Activated T-cell treated with anti-CD3 and anti-CD28 coated beads, Interleukin-2, amount 50 U/mL, for 48 hours (primary cell): ENCODE measurements around the gene PRM3.
"Not testable (repeated sequence)": the region's sequence is repeated elsewhere in the genome, so short reads cannot be mapped to it uniquely, and the experiment has no call there.

Source experiments
- DNase-seq, 2 experiments: peaks; one replicate each; pipeline ENCODE4 v3.0.0-alpha.2; 2020

Gene PRM3

DNA sequence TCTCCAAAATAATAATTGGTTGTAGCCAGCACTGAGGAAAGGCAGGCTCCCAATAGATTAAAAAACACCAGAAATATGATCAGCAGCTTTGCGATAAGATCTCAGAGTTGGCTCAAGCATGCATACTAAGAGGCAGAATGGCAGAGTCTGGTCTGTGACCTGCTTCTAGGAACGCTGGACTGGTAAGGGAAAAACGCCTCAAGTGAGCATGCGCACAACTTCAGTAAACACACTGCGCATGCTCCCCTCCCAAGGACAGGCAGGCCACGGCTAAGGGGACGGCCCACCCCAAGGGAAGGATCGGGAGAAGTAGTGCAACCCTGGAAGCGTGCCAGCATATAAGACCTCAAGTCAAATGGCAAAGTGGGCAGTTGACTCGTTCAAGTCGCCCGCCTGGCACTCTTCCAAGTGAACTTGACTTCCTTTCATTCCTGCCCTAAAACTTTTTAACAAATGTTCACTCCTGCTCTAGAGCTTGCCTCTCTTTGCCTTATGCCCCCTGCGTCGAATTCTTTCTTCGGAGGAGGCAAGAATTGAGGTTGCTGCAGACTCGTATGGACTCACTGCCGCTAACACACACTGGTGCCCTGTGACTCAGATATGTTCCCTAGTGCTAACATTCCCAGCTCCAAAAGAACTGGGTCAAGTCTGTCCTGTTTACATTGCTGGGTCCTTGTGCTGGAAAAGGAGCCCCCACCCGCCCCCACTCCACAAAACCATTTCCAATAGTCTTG, 30.1 kb upstream of the PRM3 start:
- DNase-seq = no peak

GRCh38 chr16:11302977-11303376, 29.5 kb upstream of the PRM3 start:
- DNase-seq = no peak

- DNase-seq = no peak
These were observed 28.4 kb upstream of the PRM3 start for GRCh38 chr16:11301645-11302501.

- DNase-seq = no peak
These were observed 27.1 kb upstream of the PRM3 start for GRCh38 chr16:11300560-11300892.

- no peak for DNase-seq
These were observed 26.6 kb upstream of the PRM3 start for GRCh38 chr16:11299865-11300559.

DNA sequence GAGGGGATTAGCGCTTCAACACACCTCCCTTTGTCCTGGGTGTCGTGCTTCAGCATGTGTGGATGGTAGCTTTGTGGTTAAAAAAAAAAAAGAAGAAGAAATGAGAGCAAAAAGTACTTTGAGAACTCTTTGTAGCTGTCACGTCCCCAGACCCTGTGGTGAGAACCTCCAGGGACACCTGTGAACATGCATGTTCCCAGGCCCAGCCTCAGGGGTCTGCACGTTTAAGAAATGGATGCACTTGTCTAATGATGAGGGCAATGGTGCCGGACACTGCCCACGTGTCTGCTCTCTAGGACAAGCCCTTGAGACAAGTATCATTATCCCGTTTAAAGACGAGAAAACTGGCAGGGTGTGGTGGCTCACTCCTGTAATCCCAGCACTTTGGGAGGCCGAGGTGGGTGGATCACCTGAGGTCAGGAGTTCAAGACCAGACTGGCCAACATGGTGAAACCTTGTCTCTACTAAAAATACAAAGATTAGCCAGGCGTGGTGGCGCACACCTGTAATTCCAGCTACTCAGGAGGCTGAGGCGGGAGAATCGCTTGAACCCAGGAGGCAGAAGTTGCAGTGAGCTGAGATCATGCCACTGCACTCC, 25.6 kb upstream of the PRM3 start:
- DNase-seq = not testable (repeated sequence)

- no peak for DNase-seq
These were observed 24.9 kb upstream of the PRM3 start for GRCh38 chr16:11298143-11298900.

- DNase-seq = peak; percentile 75 to 78
These were observed 24.2 kb upstream of the PRM3 start for GRCh38 chr16:11297492-11298142.

- DNase-seq = no peak
These were observed 23.5 kb upstream of the PRM3 start for GRCh38 chr16:11296706-11297491.

DNA sequence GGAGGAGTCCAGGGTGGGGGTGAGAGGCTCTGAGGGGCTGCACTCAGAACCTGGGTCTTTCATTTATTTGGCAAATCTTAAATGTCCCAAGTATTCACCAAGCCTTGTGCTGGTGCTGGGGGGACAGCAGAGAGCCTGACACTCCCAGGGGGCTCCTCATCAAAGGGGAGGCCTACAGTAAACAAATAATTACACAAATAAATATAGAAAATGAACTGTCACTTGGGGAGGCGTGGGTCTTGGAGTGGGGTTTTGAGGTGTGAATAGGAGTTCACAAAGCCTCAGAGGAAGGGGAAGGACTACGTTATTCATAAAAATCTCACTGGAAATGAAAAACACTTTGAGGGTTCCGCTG, 22.9 kb upstream of the PRM3 start:
- DNase-seq = no peak

DNA sequence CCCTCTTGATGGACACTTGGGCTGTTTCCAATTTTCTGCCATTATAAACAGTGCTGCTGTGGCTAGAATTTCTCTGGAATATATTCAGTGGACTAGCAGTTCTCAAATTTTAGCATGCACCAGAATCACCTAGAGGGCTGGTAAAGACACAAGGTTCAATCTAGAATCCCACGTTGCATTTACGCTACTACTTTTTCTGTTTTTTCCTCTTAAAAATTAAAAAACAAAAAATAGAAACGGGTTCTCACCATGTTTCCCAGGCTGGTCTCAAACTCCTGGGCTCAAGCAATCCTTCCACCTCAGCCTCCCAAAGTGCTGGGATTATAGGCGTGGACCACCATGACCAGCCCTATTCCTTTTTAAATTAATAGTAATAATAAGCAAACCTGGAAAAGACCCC, 22.2 kb upstream of the PRM3 start:
- no peak for DNase-seq

DNA sequence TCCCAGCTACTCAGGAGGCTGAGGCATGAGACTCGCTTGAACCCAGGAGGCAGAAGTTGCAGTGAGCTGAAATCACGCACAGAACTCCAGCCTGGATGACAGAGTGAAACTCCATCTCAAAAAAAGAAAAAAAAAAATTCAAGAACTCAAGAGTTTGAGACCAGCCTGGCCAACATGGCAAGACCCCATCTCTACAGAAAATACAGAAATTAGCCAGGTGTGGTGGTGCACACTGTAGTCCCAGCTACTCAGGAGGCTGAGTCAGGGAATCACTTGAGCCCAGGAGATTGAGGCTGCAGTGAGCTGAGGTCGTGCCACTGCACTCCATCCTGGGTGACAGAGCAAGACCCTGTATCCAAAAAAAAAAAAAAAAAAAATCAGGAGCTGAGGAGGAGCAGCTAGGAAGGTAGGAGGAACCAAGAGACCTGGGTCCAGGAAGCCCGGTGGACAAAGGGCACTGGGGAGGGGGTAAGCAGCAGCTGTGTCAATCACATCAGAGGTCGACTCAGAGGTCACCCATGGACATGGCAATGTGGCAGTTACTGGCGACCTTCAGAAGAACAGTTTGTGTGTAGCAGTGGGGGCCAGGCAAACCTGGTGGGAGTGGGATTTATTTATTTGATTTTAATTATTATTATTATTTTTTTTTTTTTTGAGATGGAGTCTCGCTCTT, 18.8 kb upstream of the PRM3 start:
- no peak for DNase-seq

DNA sequence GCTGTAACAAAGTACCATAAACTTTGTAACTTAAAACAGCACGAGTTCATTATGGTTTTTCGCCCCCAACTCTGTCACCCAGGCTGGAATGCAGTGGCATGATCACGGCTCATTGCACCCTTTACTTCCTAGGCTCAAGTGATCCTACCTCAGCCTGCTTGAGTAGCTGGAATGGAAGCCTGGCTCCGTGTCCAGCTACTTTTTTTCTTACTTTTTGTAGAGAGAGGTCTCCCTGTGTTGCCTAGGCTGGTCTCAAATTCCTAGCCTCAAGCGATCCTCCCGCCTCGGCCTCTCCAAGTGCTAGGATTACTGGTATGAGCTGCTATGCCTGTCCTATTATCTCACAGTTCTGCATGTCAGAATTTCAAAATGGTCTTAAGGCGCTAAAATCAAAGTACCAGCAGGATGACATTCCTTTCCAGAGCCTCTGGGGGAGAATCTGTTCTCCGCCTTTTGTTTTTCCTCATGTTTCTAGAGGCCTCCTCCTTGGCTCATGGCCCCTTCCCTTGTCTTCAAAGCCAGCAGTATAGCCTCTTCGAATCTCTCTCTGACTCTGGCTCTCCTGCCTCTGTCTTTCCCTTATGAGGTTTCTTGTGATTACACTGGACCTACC, 17.8 kb upstream of the PRM3 start:
- DNase-seq = no peak

- no peak for DNase-seq
These were observed 16.9 kb upstream of the PRM3 start for GRCh38 chr16:11290102-11290893.

- not testable (repeated sequence) for DNase-seq
These were observed 16.3 kb upstream of the PRM3 start for GRCh38 chr16:11289696-11290095.

- no peak for DNase-seq
These were observed 15.8 kb upstream of the PRM3 start for GRCh38 chr16:11289202-11289601.

DNA sequence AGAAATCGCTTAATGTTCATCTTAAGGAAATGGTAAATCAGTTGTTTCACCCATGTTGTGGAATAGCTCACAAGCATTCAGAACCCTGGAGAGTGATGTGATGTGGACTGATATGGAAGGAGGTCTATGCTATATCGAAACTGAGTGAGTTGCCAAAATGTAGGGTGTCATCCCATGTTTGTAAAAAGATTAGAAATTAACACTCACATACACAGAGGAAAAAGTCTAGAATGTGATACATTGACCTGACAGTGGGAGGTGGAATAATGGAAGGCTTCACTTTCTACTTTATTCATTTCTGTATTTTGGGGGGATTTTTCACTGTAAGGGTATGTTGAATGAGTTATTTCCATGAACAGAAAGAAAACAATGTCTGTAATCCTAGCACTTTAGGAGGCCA, 12.4 kb upstream of the PRM3 start:
- no peak for DNase-seq

GRCh38 chr16:11283820-11284248, 10.4 kb upstream of the PRM3 start:
- no peak for DNase-seq
